ENCODE results near the gene FARSB. TPM values are rescaled to one million over a fixed set of nuclear protein-coding genes. Genes with fewer than 3 reads are reported as not detected.

Gene FARSB
- total and polyA plus RNA-seq, 5 experiments from 2014 or later = 15.8 to 34.2 (median 28.2) TPM

DNA sequence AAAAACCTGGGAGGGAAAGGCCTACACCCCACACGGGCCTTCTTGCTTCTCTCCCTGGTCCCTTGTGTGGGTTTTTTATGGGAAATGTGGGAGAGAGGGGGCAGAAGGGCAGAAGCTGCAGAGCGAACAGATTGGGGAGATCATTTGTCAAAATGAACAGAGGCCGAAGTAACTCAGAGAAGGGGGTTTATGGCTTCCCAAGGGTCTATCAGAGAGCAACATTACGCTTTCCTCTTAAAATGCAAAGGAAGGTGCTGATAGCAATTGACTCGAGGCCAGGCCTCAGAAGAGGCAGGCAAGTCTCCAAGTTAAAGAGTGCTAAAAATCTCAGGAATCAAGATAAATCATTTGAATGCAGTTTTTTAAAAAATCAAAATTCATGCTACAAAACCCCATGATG is 130.1 kb downstream of the FARSB start:
- H3K27me3 Mint-ChIP-seq = peaks cover 0 to 4% (median 2%) of the 10 kb centered on the region in 5 donors
- no peak for DNase-seq
- no peak overlapping the region for H3K4me3 Mint-ChIP-seq
- H3K27ac Mint-ChIP-seq = no peak overlapping the region
- H3K36me3 Mint-ChIP-seq = no peaks in the 10 kb centered on the region
- H3K4me1 Mint-ChIP-seq = no peaks in the 10 kb centered on the region
- no peak for ATAC-seq
- POLR2A ChIA-PET = no interaction called here
- H3K9me3 Mint-ChIP-seq = no peaks in the 10 kb centered on the region

DNA sequence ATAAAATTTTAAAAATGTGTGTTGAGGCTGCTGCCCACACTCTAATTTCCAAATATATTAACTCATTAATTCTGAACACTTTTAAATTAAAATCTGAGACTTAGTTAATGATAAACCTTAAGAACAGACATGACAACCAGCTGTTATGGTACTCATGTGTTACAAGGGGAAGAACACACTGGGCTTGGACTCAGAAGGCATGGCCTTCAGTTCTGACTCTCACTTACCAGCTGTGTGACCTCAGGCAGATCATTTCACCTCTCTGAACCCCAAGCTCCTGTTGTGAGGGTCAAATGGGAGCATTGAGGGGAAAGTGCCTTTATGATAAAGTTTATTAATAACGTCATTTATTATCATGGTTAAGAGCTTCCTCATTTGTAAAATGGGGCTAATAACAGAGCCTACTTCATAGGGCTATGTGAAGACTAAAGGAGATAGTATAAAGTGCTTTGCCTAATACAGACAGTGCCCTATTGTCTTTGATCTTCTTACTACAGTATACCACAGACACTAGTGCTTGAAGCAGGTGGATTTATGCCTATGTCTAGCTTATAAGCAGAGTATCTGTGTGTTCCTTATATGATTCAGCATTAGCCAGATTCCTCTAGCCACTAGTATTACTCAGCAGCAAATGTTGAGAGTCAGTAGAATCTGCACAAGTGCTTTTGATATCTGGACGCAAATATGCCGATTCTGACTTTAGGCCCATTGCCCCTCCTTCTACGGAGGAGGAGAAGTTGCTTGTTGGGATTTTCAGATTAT is 131.9 kb downstream of the FARSB start:
- H3K27me3 Mint-ChIP-seq = peaks cover 0 to 5% (median 2%) of the 10 kb centered on the region in 5 donors
- POLR2A ChIA-PET = no interaction called here
- no peaks in the 10 kb centered on the region for H3K4me1 Mint-ChIP-seq
- DNase-seq (no peak), ATAC-seq (no peak)
- H3K9me3 Mint-ChIP-seq = peaks cover 0 to 6% (median 0%) of the 10 kb centered on the region in 9 donors
- no peaks in the 10 kb centered on the region for H3K36me3 Mint-ChIP-seq
- no peak overlapping the region for H3K4me3 Mint-ChIP-seq
- no peak overlapping the region for H3K27ac Mint-ChIP-seq

DNA sequence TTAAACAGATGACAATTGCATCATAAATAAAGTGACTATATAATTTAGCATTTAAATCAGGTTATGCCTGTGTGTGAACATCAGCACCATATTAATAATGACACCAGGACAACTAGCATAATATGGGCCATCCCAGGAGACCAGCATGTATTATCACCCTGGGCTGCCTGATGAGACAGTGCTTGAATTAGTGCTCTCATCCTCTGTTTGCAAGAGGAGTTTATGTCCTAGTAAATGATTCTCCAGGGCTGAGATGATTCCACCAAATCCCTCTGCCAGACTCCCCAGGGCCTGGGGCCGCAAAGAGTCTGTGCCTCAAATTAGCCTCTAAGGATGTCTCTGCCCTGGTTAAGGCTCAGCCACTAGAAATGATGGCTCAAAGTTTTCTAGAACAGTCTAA is 133.8 kb downstream of the FARSB start:
- no peak for DNase-seq
- no peak overlapping the region for H3K27ac Mint-ChIP-seq
- ATAC-seq = no peak
- POLR2A ChIA-PET = no interaction called here
- H3K9me3 Mint-ChIP-seq = peaks cover 0 to 6% (median 0%) of the 10 kb centered on the region in 9 donors
- peaks cover 3 to 7% (median 5%) of the 10 kb centered on the region in 5 donors for H3K27me3 Mint-ChIP-seq
- no peak overlapping the region for H3K4me3 Mint-ChIP-seq
- H3K4me1 Mint-ChIP-seq = no peaks in the 10 kb centered on the region
- H3K36me3 Mint-ChIP-seq = no peaks in the 10 kb centered on the region

DNA sequence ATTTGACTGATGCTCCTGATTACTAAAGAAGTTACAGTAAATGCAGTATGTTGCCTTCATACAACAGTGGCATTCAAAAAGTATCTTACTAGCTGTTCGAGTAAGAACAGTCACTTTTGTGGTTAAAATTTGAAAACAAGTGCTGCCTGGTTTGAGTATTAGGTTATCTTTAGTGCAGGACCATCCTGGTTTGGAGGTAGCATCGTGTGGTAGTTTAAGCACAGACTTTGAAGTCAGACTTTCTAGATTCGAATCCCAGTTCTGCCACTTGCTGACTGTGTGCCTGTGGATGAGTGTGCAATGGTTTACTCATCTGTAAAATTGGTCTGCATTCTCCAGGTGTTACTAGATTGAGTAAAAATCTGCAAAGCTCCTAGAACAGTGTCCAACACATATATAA is 134.8 kb downstream of the FARSB start:
- Mint-ChIP-seq H3K4me1 (no peaks in the 10 kb centered on the region), H3K9me3 (peaks cover 0 to 6% (median 0%) of the 10 kb centered on the region in 9 donors), H3K36me3 (no peaks in the 10 kb centered on the region), H3K27me3 (peaks cover 4 to 16% (median 9%) of the 10 kb centered on the region in 5 donors), H3K27ac (no peak overlapping the region), H3K4me3 (no peak overlapping the region)
- POLR2A ChIA-PET = no interaction called here
- DNase-seq (no peak), ATAC-seq (no peak)

Other genes with a start within 250 kb of the FARSB start
- under 1 TPM; 0.31 to 0.33 TPM for gene SGPP2, start 231.5 kb downstream of the FARSB start, total RNA-seq
- not detected for gene SGPP2, start 231.5 kb downstream of the FARSB start, polyA plus RNA-seq
- gene MOGAT1, start 15.6 kb upstream of the FARSB start, total RNA-seq = not detected
- not detected for gene MOGAT1, start 15.6 kb upstream of the FARSB start, polyA plus RNA-seq
- gene ACSL3, start 204.9 kb upstream of the FARSB start, total RNA-seq = 10 to 100 TPM; 37.8 to 43.1 TPM
- gene ACSL3, start 204.9 kb upstream of the FARSB start, polyA plus RNA-seq = 10 to 100 TPM; 27.8 to 32.5 (median 31.2) TPM

Measured in naive thymus-derived CD8-positive, alpha-beta T cell (primary cell).